WERI-Rb-1 (cell line): Measurements from ENCODE around the gene ISL2.

Source experiments
- DNase-seq: peaks from one replicate; pipeline ENCODE4 v3.0.0-alpha.2; 2020
- H3K27ac ChIP-seq: fragments of 250-450 bp; sonication (Bioruptor Pico); 2 replicates; pipeline ENCODE4 v1.5.1; 2020; ENCODE audit warnings: mild to moderate bottlenecking, moderate library complexity
- H3K27me3 ChIP-seq: fragments of 250-450 bp; sonication (Bioruptor Pico); 2 replicates; pipeline ENCODE4 v1.5.1; 2021; ENCODE audit warnings: mild to moderate bottlenecking, low read depth, moderate library complexity; ENCODE audit not compliant: insufficient read depth, severe bottlenecking
- H3K36me3 ChIP-seq: fragments of 250-450 bp; sonication (Bioruptor Pico); 2 replicates; pipeline ENCODE4 v1.5.1; 2020; ENCODE audit warnings: mild to moderate bottlenecking, moderate library complexity
- H3K4me3 ChIP-seq: 2 replicates; pipeline ENCODE4 v1.5.1; 2011; ENCODE audit warnings: low read depth, mild to moderate bottlenecking, control low read depth, low read length
- H3K9me3 ChIP-seq: fragments of 250-450 bp; sonication (Bioruptor Pico); 2 replicates; pipeline ENCODE4 v1.5.1; 2021; ENCODE audit warnings: mild to moderate bottlenecking, moderate library complexity; ENCODE audit not compliant: severe bottlenecking
- TF ChIP-seq, protein P1 (sequence below): IDR thresholded peaks from 2 replicates; pipeline ENCODE4 v1.5.1; 2011; ENCODE audit warnings: low read depth, mild to moderate bottlenecking, control low read depth, inconsistent platforms, low read length

The ISL2 gene

DNA sequence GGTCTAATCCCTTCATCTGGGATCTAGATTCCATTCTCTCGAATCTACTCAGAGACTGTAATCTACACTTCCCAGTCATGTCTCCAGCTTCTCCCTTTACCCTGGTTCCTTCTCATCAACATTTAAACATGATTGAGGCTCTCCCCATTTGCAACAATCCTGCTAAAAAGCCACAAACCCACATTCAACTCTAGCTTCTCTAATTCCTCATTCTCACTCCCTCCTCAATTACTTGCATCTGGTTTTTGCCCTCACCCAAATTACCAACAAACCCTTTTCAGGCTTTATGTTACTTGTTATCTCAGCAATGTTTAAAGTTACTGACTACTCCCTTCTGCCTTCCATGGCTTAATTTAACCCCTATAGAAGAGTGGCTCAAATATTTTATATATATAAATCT, 36.8 kb upstream of the ISL2 start:
- TF ChIP-seq, protein P1, sequence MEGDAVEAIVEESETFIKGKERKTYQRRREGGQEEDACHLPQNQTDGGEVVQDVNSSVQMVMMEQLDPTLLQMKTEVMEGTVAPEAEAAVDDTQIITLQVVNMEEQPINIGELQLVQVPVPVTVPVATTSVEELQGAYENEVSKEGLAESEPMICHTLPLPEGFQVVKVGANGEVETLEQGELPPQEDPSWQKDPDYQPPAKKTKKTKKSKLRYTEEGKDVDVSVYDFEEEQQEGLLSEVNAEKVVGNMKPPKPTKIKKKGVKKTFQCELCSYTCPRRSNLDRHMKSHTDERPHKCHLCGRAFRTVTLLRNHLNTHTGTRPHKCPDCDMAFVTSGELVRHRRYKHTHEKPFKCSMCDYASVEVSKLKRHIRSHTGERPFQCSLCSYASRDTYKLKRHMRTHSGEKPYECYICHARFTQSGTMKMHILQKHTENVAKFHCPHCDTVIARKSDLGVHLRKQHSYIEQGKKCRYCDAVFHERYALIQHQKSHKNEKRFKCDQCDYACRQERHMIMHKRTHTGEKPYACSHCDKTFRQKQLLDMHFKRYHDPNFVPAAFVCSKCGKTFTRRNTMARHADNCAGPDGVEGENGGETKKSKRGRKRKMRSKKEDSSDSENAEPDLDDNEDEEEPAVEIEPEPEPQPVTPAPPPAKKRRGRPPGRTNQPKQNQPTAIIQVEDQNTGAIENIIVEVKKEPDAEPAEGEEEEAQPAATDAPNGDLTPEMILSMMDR, result no peak
- Histone ChIP-seq H3K27ac (no peak overlapping the region), H3K9me3 (no peaks in the 10 kb centered on the region), H3K27me3 (no peaks in the 10 kb centered on the region), H3K36me3 (no peaks in the 10 kb centered on the region; the same call in 1 of the 2 replicates), H3K4me3 (no peak overlapping the region)
- no peak for DNase-seq

DNA sequence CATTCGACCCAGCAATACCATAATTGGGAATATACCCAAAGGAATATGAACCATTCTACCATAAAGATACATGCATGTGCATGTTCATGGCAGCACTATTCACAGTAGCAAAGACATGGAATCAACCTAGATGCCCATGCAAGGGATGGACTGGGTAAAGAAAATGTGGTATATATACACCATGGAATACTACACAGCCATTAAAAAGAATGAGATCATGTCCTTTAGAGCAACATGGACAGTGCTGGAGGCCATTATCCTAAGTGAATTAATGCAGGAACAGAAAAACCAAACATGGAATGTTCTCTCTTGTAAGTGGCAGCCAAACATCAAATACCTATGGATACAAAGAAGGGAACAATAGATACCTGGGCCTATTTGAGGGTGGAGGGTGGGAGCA, 32.7 kb upstream of the ISL2 start:
- H3K27ac ChIP-seq, result no peak overlapping the region
- H3K36me3 ChIP-seq, result peaks cover 9% of the 10 kb centered on the region
- DNase-seq, result no peak
- no peak overlapping the region for H3K4me3 ChIP-seq
- no peaks in the 10 kb centered on the region for H3K27me3 ChIP-seq
- no peaks in the 10 kb centered on the region for H3K9me3 ChIP-seq
- TF ChIP-seq, protein P1, result no peak

DNA sequence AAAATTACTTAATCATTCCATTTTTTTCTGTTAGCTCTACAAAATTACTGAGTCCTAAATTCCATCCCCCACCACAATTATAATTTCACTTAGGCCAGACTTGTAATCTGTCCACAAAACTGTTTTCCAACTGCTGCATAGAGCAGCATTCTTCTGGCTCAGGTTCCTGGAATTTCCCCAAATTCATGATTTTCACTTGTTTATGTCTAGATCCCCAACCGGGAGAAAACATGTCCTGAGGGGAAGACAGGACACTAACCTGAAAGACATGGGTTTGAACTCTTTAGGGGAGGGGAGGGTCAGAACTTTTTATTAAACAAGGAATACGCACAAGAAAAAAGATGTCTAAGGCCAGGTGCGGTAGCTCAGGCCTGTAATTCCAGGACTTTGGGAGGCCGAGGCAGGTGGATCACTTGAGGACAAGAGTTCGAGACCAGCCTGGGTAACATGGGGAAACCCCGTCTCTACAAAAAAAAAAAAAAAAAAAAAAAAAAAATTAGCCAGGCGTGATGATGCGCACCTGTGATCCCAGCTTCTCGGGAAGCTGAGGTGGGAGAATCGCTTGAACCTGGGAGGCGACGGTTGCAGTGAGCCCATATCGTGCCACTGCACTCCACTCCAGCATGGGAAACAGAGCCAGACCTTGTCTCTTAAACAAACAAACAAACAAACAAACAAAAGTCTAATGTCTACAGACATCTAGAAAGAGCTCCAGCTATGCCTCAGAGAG, 26.8 kb upstream of the ISL2 start:
- no peak overlapping the region for H3K27ac ChIP-seq
- TF ChIP-seq, protein P1, result no peak
- no peaks in the 10 kb centered on the region for H3K27me3 ChIP-seq
- H3K36me3 ChIP-seq, result peaks cover 17% of the 10 kb centered on the region
- no peak for DNase-seq
- H3K9me3 ChIP-seq, result no peaks in the 10 kb centered on the region
- peak overlapping the region; percentile 92 for H3K4me3 ChIP-seq

DNA sequence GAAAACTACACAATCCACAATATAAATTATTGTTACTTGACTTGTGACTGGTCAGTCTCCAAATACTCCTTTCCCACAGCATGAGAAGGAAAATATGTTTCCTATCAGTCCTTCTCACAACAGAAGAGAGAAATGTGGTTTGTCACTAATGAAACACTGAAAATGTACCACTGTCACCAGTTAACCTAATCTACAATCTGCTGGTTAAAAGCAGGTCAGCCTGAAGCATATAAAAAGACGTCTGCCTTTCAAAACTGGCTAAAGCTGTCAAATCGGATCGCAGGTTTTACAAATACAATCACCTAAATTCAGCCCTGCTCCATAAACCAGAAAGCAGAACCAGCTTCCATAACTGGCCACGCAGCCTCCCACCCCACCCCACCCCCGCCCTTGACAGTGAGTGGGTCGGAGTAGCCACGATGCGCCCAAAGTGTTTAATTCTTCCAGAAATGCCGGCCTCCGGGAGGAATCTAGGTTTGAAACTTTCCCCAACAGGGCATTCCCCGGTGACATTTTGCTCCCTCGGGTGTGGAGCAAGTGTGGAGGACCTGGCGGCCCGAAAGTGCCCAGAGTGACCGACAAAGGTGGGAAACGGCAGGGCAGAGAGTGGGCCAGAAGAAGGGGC, 26.0 kb upstream of the ISL2 start:
- H3K27ac ChIP-seq, result peak overlapping the region; percentile 93
- peak overlapping the region; percentile 92 for H3K4me3 ChIP-seq
- no peaks in the 10 kb centered on the region for H3K27me3 ChIP-seq
- peaks cover 17% of the 10 kb centered on the region for H3K36me3 ChIP-seq
- no peaks in the 10 kb centered on the region for H3K9me3 ChIP-seq
- TF ChIP-seq, protein P1, result no peak
- no peak for DNase-seq

DNA sequence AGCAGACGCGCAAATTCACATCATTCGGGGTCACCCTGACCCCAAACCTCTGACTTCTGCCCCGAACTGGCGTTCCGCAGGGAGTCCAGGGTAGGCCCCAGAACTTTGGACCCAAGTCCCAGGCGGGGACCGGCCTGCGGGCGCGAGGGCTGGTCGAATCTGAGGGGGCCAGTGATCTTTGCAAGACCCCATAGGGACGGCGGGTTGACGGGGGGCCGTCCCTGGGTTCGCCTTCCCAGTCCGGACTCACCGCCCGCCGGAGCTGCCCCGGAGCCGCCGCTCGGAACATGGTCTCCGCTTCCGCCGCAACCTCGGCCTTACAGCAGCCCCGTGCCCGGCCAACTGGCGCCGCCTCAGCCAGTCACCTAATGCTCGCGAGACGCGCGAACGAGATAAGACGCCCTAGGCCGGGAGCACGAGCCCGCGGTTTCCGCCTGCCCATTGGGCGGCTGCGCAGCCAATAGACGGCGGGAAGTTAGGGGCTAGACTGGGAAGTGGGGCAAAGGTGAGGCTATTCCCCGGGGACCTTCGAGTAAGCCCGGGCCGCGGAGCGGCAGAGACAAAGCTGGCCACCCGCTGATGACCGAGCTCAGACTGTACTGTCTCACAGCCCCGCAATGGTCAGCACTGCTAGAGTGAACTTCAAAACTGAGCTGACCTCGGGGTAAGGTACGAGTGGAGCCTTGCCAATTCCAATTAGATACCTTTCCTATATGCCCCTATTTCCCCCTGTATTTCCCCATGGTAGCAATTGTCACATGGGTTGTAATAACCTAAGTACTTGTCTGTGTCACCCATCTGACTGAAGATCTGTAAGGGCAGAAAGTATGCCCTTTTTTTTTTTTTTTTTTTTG, 25.2 kb upstream of the ISL2 start, which contains the start of gene ETFA:
TSS of gene ETFA (minus strand) at position 370 of the 854 bp plus-strand sequence. CDS start at position 289, 81 bp downstream.
- no peaks in the 10 kb centered on the region for H3K27me3 ChIP-seq
- peak within 1 kb of the TSS; percentile 92 for H3K4me3 ChIP-seq
- peak; percentile 98 for DNase-seq
- TF ChIP-seq, protein P1, result no peak
- no peaks in the 10 kb centered on the region for H3K9me3 ChIP-seq
- H3K27ac ChIP-seq, result peak within 1 kb of the TSS; percentile 93
- peaks cover 17% of the 10 kb centered on the region for H3K36me3 ChIP-seq
